ENCODE data around the gene TAOK2. TPM values are rescaled to one million over a fixed set of nuclear protein-coding genes. Genes with fewer than 3 reads are reported as not detected.
"Not testable (repeated sequence)": the region's sequence is repeated elsewhere in the genome, so short reads cannot be mapped to it uniquely, and the experiment has no call there.

Gene TAOK2
- total RNA-seq, 1 donor from 2014 or later = 45.1 TPM

DNA sequence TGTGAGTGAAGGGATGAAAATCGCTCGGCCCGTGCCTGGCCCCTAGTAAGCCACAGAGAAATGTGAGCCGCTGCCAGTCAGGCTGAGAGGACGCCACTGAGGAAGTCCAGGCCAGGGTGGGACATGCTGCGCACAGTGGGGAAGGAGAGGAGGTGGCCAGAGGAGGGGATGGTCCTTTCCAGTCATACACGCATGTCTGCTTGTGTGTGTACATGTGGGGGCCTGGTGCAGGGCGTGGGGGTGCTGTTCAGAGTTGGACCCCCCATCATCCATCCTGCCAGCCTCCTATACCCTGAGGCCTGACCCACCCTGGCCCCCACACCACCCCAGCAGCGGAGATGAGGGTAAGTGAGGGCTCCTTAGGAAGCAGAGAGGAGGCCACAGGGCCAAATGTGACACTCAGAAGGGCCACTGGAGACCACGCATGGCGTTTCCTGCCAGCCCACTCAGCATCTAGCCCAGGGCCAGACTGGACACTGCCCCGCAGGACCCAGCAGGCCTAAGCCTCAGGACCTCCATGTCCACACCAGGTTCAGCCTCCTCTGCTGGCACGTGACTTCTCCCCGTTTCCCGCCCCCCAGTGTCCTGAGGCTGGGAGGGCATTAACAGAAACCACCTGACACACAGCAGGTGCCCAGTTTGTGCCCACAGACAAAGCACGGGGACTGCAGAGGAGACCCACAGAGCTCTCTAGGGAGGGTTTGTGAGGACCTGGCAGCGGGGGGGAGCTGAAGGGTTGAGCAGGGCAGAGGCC, 30.2 kb downstream of the TAOK2 start:
- no peak for DNase-seq (ENCODE audit: low spot score)

DNA sequence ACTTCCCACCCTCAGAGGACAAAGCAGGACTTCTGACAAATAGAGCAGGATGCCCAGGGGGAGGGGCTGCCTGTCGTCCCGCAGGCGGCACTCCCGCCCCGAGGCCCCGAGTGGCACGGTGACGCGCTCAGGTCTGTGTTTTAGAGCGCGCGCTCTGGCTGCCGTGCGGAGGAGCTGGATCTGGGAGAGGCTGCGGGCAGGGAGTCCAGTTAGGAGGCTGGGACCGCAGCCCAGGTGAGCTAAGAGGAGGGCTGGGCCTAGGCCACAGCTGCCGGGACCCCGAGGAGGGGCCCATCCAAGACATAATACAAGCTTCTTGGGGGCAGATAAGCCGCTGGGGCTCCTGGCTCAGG, 30.7 kb downstream of the TAOK2 start:
- no peak for DNase-seq (ENCODE audit: low spot score)

DNA sequence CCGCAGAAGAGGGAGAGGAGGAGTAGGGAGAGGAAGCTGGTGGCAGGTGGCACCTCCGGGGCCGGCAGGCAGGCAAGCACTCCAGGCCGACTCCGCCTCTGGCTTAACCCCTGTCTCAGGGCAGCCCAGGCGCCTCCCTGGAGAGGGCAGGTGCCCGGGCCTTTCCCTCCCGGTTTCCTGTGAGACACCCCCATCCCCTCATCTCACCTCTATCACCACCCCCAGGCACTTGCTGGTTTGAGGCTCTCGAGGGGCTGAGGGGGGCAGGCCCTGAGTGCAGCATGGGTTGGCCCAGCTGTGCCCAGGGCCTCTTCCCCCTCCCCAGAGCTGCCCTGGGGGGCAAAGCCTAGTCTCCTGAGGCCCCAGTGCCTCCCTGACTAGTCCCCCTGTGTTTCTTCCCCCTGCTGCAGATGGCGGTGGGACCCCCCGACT, 31.2 kb downstream of the TAOK2 start:
- no peak for DNase-seq (ENCODE audit: low spot score)

GRCh38 chr16:30005341-30006094, 31.9 kb downstream of the TAOK2 start:
- DNase-seq (ENCODE audit: low spot score) = no peak

- DNase-seq (ENCODE audit: low spot score) = no peak
Observed at GRCh38 chr16:30006095-30006473, 32.4 kb downstream of the TAOK2 start.

- DNase-seq (ENCODE audit: low spot score) = no peak
Observed at GRCh38 chr16:30006659-30007377, 33.1 kb downstream of the TAOK2 start.

DNA sequence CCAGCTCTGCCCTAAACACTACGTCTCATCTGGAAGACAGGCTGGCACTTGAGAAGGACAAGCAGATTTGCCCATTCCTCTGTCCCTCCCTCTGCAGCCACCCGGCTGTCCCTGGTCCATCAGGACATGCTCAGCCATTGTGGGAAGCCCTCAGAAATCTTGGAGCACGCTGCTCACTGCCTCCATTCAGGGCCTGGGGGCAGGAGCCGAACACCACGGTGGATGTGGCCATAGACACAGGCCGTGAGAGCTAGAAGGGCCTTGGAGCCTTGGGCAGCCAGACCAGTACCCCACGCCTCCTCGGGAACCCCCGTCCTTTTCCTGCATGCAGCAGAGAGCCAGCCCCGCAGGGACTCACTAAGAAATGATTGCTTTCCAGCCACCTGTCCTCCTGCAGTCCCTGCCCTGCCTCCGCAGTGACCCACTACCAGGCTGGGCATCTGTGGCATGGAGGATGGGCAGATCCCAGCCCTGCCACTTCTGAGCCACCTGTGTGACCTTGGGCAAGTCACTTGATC, 33.8 kb downstream of the TAOK2 start:
- DNase-seq (ENCODE audit: low spot score) = no peak

DNA sequence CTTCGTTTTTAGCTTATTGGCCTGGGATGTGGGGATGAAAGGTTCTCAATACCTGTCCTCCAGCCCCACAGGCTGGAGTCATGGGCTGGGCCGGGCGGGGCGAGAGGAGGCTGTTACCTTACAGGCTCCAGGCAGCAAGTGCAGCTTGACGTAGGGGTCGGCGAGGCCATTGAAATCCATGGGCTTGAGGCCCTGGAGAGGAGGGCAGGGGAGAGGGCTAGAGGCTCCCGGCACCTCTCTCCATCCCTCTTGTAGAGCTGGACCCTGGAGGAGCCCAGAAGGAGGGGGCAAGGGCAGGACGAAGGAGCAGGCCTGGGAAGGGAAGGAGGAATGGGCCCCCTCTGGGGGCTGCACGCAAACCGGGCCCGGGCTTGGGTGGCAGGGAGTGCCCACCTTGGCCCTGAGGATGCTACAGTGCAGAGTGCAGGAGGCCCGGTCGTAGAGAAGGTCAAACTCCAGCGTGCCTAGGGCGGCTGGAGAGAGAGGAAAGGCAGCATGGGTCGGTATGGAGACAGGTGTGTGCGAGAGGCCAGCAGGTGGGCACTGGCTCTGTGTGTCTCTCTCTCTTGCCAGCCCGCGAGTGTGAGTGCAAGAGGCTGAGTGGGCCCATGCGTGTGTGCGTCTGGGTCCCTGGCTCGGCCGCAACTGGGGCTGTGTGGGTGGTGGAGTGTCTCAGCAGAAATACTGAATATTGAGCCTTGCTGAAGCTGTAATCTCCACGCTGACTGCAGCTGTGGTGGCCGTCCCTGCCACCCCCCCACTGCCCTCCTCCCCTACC, 35.6 kb downstream of the TAOK2 start:
- no peak for DNase-seq (ENCODE audit: low spot score)

DNA sequence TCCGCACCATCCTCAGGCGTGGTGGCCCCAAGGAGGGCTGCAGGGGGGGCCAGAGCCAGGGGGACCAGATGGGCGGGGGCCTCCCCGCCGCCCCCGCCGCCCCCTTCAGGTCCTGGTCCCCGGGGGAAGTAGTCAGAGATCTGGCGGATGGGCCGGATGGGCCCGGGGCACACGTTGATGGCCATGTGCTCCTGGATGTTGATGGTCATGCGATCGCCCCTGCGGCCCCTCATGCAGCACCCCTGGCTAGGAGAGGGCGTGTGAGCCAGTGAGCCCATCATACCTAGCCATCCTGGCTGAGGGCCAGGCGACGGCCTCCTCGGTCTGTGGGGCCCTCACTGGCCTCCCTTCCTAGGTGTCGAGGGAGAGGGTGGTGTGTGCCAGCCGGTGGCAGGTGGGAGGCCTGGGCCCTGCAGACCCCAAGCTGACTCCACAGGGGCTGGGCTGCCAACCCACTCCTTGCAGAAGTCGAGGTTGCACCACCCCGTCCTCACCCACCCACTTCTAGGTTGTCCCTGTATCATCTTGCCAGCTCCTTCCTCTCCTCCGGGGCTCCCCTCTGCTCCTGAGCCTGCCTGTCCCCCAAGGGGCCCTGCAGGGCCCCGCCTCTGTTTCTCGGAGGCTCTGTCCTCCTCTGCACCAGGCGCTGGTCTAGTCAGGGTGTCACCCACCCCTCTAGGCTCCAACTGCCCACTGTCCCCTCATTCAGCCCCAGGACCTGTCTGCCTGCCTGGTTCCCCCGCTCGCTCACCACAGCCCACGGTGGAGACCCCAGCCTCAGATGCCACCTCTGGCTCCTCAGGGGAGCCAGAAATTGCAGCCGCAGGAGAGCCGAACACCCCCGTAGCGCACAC, 36.5 kb downstream of the TAOK2 start:
- no peak for DNase-seq (ENCODE audit: low spot score)

GRCh38 chr16:30010844-30011713, 37.4 kb downstream of the TAOK2 start, which contains the start of gene DOC2A:
TSS of gene DOC2A (minus strand) at chr16:30011027. CDS start at chr16:30010222, 805 bp downstream.
- DNase-seq (ENCODE audit: low spot score) = no peak

- no peak for DNase-seq (ENCODE audit: low spot score)
Observed at GRCh38 chr16:30011714-30012504, 38.2 kb downstream of the TAOK2 start.

- not testable (repeated sequence) for DNase-seq (ENCODE audit: low spot score)
Observed at GRCh38 chr16:30012598-30012997, 38.9 kb downstream of the TAOK2 start.

GRCh38 chr16:30015450-30015849, 41.8 kb downstream of the TAOK2 start:
- DNase-seq (ENCODE audit: low spot score) = not testable (repeated sequence)

- no peak for DNase-seq (ENCODE audit: low spot score)
Observed at GRCh38 chr16:30016555-30017276, 43.0 kb downstream of the TAOK2 start.

DNA sequence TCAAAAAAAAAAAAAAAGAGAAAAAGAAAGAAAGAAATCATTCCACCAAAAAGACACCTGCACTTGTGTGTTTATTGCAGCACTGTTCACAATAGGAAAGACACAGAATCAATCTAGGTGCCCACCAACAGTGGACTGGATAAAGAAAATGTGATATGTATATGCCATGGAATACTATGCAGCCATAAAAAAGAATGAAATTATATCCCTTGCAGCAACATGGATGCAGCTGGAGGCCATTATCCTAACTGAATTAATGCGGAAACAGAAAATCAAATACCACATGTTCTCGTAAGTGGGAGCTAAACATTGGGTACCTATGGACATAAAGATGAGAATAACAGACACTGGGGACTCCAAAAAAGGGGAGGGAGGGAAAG, 43.6 kb downstream of the TAOK2 start:
- no peak for DNase-seq (ENCODE audit: low spot score)

GRCh38 chr16:30017937-30018336, 44.3 kb downstream of the TAOK2 start:
- DNase-seq (ENCODE audit: low spot score) = not testable (repeated sequence)

- DNase-seq (ENCODE audit: low spot score) = no peak
Observed at GRCh38 chr16:30018731-30019158, 45.1 kb downstream of the TAOK2 start.

DNA sequence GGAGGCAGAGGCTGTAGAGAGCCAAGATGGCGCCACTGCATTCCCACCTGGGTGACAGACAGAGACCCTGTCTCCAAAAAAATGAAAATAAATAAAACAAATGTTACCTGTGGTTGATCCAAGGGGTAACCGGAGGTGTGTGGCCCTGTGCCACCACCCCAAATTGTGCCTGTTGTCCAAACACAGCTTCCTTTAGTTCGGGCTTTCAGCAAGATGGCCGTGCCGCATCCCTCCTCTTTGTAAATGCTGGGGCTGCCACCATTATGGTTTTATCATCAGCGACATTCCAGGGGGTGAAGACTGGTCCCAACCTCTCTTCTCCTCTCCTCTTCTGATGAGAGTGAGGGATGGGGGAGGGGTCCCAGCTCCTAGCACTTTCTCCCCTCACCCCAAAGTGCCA, 49.2 kb downstream of the TAOK2 start, which contains the start of gene C16orf92:
C16orf92 (plus strand) TSS at position 312 of the 400 bp plus-strand sequence. CDS start 143 bp downstream, outside the sequence.
- DNase-seq (ENCODE audit: low spot score) = no peak

Measured in ureter (tissue), 1 donor.